Measurements from ENCODE around the gene ASAP3. TPM values are rescaled to one million over a fixed set of nuclear protein-coding genes. Genes with fewer than 3 reads are reported as not detected.

The ASAP3 gene
- total and polyA plus RNA-seq, 2 experiments from 2014 or later = 28.0 to 98.2 TPM

GRCh38 chr1:23506376-23507107, 22.6 kb upstream of the ASAP3 start:
- ATAC-seq (no peak), DNase-seq (ENCODE audit: low spot score) (no peak)
- Histone ChIP-seq H3K27me3 (ENCODE audit: insufficient read depth) (no peaks in the 10 kb centered on the region), H3K27ac (ENCODE audit: low read depth) (no peak overlapping the region), H3K4me3 (no peak overlapping the region), H3K79me2 (replicated peaks; ENCODE audit: insufficient read depth) (no peaks in the 10 kb centered on the region), H2AFZ (no peak overlapping the region), H4K20me1 (replicated peaks; ENCODE audit: insufficient read depth) (no peaks in the 10 kb centered on the region; the same call in none of the 2 replicates), H3K4me2 (no peak overlapping the region), H3K9me2 (ENCODE audit: insufficient read depth) (no peaks in the 10 kb centered on the region), H3K36me3 (ENCODE audit: insufficient read depth) (no peaks in the 10 kb centered on the region), H3K4me1 (ENCODE audit: insufficient read depth) (peaks cover 4% of the 10 kb centered on the region), H3F3A (replicated peaks; ENCODE audit: low read depth) (no peaks in the 10 kb centered on the region)
- peaks cover 4% of the 10 kb centered on the region; the same call in 1 of the 3 replicates for H3K4me1 Mint-ChIP-seq
- TF ChIP-seq CTCF (conservative IDR thresholded peaks at IDR 0.05; ENCODE audit: low read depth in 2 of 2) (no peak), STAT1 (IDR thresholded peaks at IDR 0.05; ENCODE audit: unreplicated experiment) (no peak), NANOG (IDR thresholded peaks at IDR 0.05; ENCODE audit: borderline replicate concordance) (no peak), EZH2 (IDR thresholded peaks at IDR 0.05; ENCODE audit: low read depth, unreplicated experiment) (no peak), JUNB (IDR thresholded peaks at IDR 0.05; ENCODE audit: unreplicated experiment) (no peak), POLR2AphosphoS5 (IDR thresholded peaks at IDR 0.05; ENCODE audit: low read depth) (no peak)
- no peak overlapping the region for H3K4me3 Mint-ChIP-seq
- H3K27me3 Mint-ChIP-seq (ENCODE audit: insufficient read depth, low read depth, poor library complexity) = peaks cover 4% of the 10 kb centered on the region
- no peaks in the 10 kb centered on the region for H3K9me3 Mint-ChIP-seq
- no peak overlapping the region for H3K27ac Mint-ChIP-seq
- H3K36me3 Mint-ChIP-seq (ENCODE audit: low read depth) = peaks cover 3% of the 10 kb centered on the region; the same call in 2 of the 3 replicates

DNA sequence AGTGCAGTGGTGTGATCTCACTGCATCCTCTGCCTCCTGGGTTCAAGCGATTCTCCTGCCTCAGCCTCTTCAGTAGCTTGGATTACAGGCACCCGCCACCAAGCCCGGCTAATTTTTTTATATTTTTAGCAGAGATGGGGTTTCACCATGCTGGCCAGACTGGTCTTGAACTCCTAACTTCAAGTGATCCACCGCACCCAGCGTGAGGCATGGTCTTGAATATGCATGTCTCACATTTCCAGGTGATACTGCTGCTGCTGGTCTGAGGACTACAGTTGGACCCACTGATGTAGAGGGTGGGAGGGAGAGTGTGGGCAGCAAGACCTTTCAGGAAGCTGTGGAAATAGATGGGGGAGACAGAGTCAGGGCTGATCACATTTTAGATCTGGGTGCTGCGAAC, 21.9 kb upstream of the ASAP3 start:
- Histone ChIP-seq H3K4me1 (ENCODE audit: insufficient read depth) (peaks cover 4% of the 10 kb centered on the region), H3K4me3 (no peak overlapping the region), H3K79me2 (replicated peaks; ENCODE audit: insufficient read depth) (no peaks in the 10 kb centered on the region), H3F3A (replicated peaks; ENCODE audit: low read depth) (no peaks in the 10 kb centered on the region), H3K27me3 (ENCODE audit: insufficient read depth) (no peaks in the 10 kb centered on the region), H3K4me2 (no peak overlapping the region), H4K20me1 (replicated peaks; ENCODE audit: insufficient read depth) (no peaks in the 10 kb centered on the region; the same call in none of the 2 replicates), H2AFZ (no peak overlapping the region), H3K36me3 (ENCODE audit: insufficient read depth) (no peaks in the 10 kb centered on the region), H3K27ac (ENCODE audit: low read depth) (no peak overlapping the region), H3K9me2 (ENCODE audit: insufficient read depth) (no peaks in the 10 kb centered on the region)
- H3K4me1 Mint-ChIP-seq = peaks cover 4% of the 10 kb centered on the region; the same call in 1 of the 3 replicates
- H3K27me3 Mint-ChIP-seq (ENCODE audit: insufficient read depth, low read depth, poor library complexity) = peaks cover 4% of the 10 kb centered on the region
- no peak for DNase-seq (ENCODE audit: low spot score)
- H3K4me3 Mint-ChIP-seq = no peak overlapping the region
- no peak overlapping the region for H3K27ac Mint-ChIP-seq
- peaks cover 3% of the 10 kb centered on the region; the same call in 2 of the 3 replicates for H3K36me3 Mint-ChIP-seq (ENCODE audit: low read depth)
- no peaks in the 10 kb centered on the region for H3K9me3 Mint-ChIP-seq
- no peak for ATAC-seq
- no peak for TF ChIP-seq EZH2 (IDR thresholded peaks at IDR 0.05; ENCODE audit: low read depth, unreplicated experiment)
- no peak for TF ChIP-seq STAT1 (IDR thresholded peaks at IDR 0.05; ENCODE audit: unreplicated experiment)
- TF ChIP-seq, protein P1, sequence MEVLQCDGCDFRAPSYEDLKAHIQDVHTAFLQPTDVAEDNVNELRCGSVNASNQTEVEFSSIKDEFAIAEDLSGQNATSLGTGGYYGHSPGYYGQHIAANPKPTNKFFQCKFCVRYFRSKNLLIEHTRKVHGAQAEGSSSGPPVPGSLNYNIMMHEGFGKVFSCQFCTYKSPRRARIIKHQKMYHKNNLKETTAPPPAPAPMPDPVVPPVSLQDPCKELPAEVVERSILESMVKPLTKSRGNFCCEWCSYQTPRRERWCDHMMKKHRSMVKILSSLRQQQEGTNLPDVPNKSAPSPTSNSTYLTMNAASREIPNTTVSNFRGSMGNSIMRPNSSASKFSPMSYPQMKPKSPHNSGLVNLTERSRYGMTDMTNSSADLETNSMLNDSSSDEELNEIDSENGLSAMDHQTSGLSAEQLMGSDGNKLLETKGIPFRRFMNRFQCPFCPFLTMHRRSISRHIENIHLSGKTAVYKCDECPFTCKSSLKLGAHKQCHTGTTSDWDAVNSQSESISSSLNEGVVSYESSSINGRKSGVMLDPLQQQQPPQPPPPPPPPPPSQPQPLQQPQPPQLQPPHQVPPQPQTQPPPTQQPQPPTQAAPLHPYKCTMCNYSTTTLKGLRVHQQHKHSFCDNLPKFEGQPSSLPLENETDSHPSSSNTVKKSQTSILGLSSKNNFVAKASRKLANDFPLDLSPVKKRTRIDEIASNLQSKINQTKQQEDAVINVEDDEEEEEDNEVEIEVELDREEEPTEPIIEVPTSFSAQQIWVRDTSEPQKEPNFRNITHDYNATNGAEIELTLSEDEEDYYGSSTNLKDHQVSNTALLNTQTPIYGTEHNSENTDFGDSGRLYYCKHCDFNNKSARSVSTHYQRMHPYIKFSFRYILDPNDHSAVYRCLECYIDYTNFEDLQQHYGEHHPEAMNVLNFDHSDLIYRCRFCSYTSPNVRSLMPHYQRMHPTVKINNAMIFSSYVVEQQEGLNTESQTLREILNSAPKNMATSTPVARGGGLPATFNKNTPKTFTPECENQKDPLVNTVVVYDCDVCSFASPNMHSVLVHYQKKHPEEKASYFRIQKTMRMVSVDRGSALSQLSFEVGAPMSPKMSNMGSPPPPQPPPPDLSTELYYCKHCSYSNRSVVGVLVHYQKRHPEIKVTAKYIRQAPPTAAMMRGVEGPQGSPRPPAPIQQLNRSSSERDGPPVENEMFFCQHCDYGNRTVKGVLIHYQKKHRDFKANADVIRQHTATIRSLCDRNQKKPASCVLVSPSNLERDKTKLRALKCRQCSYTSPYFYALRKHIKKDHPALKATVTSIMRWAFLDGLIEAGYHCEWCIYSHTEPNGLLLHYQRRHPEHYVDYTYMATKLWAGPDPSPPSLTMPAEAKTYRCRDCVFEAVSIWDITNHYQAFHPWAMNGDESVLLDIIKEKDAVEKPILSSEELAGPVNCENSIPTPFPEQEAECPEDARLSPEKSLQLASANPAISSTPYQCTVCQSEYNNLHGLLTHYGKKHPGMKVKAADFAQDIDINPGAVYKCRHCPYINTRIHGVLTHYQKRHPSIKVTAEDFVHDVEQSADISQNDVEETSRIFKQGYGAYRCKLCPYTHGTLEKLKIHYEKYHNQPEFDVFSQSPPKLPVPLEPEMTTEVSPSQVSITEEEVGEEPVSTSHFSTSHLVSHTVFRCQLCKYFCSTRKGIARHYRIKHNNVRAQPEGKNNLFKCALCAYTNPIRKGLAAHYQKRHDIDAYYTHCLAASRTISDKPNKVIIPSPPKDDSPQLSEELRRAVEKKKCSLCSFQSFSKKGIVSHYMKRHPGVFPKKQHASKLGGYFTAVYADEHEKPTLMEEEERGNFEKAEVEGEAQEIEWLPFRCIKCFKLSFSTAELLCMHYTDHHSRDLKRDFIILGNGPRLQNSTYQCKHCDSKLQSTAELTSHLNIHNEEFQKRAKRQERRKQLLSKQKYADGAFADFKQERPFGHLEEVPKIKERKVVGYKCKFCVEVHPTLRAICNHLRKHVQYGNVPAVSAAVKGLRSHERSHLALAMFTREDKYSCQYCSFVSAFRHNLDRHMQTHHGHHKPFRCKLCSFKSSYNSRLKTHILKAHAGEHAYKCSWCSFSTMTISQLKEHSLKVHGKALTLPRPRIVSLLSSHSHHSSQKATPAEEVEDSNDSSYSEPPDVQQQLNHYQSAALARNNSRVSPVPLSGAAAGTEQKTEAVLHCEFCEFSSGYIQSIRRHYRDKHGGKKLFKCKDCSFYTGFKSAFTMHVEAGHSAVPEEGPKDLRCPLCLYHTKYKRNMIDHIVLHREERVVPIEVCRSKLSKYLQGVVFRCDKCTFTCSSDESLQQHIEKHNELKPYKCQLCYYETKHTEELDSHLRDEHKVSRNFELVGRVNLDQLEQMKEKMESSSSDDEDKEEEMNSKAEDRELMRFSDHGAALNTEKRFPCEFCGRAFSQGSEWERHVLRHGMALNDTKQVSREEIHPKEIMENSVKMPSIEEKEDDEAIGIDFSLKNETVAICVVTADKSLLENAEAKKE (CRISPR knock-in tag; IDR thresholded peaks at IDR 0.05) = no peak
- no peak for TF ChIP-seq ZNF114 (CRISPR knock-in tag; IDR thresholded peaks at IDR 0.05)
- TF ChIP-seq NANOG (IDR thresholded peaks at IDR 0.05; ENCODE audit: borderline replicate concordance) = no peak
- no peak for TF ChIP-seq JUNB (IDR thresholded peaks at IDR 0.05; ENCODE audit: unreplicated experiment)
- no peak for TF ChIP-seq POLR2AphosphoS5 (IDR thresholded peaks at IDR 0.05; ENCODE audit: low read depth)
- TF ChIP-seq ETS1 (IDR thresholded peaks at IDR 0.05) = no peak
- no peak for TF ChIP-seq EZH2phosphoT487 (IDR thresholded peaks at IDR 0.05; ENCODE audit: unreplicated experiment)
- no peak for TF ChIP-seq ZNF331 (CRISPR knock-in tag; IDR thresholded peaks at IDR 0.05; ENCODE audit: low read depth)
